Activated T-cell treated with anti-CD3 and anti-CD28 coated beads for 1 hour (primary cell): ENCODE measurements around the gene UTP11.

ENCODE experiments used
- DNase-seq: peaks from one replicate; pipeline ENCODE4 v3.0.0-alpha.2; 2020; ENCODE audit warnings: low read depth

Gene UTP11

DNA sequence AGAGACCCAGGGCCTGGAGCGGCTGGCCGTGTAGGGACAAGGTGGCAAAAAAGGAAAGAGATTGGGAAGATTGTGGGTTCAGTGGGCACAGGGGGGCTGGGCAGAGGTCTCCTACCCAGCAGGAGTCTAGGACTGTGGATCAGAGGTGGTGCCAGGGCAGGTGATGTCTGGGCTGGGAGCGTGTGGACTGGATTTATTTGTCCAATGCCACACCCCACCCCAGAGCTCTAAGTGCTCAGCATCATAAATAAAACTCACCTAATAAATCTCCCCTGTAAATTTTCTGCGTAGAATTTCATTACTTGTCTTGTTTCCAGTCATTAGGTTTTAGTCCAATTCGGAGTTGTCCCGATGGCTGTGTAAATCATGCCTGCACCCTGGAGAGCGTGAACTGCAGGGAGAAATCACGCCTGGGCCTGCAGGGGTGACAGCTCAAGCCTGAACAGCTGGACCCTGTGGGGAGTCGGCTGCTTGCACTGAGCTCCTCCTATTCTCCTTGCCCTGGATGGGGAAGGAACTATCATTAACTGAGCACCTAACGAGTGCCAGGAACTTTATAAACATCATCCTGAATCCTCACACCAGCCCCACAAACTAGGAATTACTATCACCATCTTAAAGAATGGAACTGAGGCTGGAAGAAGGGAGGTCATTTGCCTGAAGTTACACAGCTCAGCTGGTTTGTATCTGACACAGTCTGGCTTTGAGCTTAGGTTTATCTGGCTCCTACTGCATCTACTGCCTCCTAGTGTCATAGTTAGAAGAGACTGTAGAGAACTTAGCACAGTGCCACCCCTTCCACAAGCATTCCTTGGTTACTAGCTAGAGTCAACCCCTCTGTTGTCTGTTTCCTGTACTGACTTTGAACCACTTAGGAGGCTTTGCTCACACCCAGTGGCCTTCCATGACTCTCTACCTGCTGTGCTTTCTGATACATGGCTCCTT lies 59.0 kb downstream of the UTP11 start:
- DNase-seq = no peak

DNA sequence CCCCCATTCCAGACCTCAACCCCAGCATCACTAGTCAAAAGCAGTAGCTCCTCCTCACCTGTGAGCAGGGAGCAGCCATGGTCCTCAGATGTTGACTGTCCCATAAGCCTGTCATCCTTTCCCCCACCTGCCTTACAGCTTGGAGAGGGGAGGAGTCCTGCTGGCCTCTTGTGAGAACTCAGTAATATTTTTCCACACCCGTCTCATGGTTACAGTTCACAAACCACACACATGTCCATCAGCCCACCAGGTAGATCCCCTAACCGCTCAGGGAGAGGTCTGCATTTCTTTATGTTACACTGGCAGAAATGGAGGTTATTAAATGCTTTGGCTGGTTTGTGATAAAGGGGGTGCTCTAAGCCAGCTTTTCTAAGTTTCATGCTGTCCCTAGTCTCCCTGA lies 60.3 kb downstream of the UTP11 start:
- no peak for DNase-seq

DNA sequence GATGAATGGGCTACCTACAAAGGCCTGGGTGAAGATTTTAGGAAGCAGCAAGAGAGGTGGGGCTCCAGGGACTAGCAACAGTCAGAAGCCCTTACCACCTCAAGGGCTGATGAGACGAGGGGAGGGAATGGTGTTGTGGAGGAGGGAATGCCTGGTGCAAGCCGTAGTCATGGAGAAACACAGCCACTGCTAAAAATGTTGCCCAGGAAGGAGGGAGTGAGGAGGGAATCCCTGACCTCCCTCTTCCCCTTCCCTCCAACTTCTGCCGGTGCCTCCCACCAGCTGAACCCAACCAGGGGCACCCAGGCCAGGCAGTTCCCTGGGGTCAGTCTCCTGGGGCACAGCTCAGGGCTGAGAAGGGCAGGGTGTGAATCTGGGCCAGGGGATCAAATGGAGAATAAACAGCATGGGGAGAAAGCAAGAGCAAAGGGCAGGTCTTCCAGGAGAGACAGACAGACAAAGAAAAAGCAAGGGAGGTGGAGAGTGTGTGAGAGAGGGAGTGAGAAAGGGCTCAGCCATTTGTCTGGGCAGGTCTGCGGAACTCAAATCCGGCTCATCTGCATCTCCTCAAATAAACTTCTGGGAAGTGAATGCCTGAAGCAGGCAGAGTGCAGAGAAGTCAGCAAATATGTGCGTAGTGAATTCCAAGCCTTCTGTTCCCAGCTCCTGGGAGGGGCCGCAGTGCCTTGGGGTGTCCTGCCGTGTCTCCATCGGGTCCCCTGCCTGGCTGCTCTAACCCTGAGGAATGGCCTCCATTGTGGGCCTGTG lies 61.2 kb downstream of the UTP11 start:
- no peak for DNase-seq

DNA sequence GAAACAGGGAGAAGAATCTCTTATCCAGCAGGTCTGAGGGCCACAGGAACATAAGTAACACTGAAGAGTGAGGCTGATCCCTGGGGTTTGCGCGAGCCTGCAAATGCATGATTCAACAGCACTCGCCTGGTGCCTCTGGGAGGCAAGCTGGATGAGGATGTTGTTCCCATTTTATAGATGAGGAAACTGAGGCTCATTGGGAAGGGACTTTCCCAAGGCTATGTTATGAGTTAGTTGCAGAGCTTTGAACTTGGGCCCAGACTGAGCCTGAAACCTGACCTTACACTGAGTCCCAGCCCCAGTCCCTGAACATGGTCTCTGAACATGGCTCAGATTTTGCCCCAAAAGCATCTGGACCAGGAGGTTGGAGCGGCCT lies 61.8 kb downstream of the UTP11 start:
- DNase-seq = no peak
